HS-27A (cell line): Measurements from ENCODE around the gene SCARB1.

ENCODE experiments used
- DNase-seq: peaks from one replicate; pipeline ENCODE4 v3.0.0-alpha.2; 2012; ENCODE audit warnings: low read depth, missing footprints

Gene SCARB1

DNA sequence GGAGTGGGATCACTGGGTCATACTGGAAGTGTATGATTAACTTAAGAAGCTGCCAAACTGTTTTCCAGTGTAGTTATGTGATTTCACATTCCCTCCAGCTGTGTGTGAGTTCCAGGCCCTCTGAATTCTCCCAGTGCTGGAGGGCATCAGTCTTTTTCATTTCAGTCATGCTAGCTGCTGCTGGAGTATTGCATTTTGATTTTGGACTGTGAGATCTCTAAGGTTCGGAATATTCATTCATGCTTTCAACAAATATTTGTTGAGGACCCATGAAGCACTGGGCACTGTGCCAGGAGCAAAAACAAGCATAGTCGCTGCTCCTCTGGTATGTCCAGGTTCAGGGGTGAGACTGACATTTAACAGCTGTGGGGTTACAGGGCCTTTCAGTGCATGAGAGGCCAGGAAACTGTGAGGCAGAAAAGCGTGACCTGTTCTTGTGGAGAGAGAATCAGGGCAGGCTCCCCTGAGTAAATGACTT lies 133.2 kb downstream of the SCARB1 start:
- DNase-seq: no peak

- no peak for DNase-seq
Measured at GRCh38 chr12:124727922-124728321, 135.7 kb downstream of the SCARB1 start.

GRCh38 chr12:124727264-124727800 lies 136.3 kb downstream of the SCARB1 start:
- DNase-seq: no peak
